Measurements from ENCODE around the gene TMEM143. TPM values are rescaled to one million over a fixed set of nuclear protein-coding genes. Genes with fewer than 3 reads are reported as not detected.
A peak's percentile ranks its signal among the peaks of the same experiment; 100 is the strongest.
"Not testable (repeated sequence)": the region's sequence is repeated elsewhere in the genome, so short reads cannot be mapped to it uniquely, and the experiment has no call there.

Gene TMEM143
- total RNA-seq, 1 donor from 2014 or later: 14.4 TPM

- DNase-seq: peak; percentile 90
These were observed 33.6 kb downstream of the TMEM143 start for GRCh38 chr19:48330012-48330681.

DNA sequence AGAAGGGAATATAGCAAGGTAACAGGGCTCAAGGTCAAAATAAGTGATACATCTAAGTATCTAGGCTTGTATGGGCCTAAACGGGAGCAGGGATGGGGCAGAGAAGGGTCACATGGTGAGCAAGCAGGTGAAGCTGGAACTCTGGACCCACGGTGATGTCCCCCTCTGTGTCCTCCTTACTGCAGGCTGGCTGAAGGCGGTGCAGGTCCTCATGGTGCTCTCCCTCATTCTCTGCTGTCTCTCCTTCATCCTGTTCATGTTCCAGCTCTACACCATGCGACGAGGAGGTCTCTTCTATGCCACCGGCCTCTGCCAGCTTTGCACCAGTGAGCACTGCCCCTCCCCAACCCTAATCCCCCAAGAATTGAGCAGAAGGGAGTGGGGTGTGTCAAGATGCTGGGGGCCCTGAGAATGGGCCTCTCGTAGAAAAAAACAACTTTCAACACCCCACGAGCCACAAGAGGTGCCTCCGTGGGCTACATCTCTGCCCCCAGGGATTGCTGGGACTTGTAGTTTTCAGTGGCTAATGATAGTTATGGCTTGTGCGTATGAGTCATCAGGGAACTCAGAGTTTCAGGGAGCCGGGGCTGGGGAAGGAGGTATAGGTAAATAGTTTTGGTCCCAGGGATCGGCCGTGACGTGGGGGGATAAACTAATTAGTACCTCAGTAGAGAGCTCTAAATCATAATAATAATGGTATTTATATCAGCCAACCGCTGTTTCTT lies 34.4 kb downstream of the TMEM143 start:
- no peak for DNase-seq

- peak; percentile 96 for DNase-seq
These were observed 38.4 kb downstream of the TMEM143 start, which contains the start of gene EMP3 for GRCh38 chr19:48325265-48325910. Gene EMP3 (plus strand): TSS chr19:48325552. CDS start chr19:48326845, 1,293 bp downstream.

GRCh38 chr19:48321622-48322591 lies 41.8 kb downstream of the TMEM143 start:
- DNase-seq: peak; percentile 99

- DNase-seq: peak; percentile 98
These were observed 42.4 kb downstream of the TMEM143 start for GRCh38 chr19:48321372-48321621.

DNA sequence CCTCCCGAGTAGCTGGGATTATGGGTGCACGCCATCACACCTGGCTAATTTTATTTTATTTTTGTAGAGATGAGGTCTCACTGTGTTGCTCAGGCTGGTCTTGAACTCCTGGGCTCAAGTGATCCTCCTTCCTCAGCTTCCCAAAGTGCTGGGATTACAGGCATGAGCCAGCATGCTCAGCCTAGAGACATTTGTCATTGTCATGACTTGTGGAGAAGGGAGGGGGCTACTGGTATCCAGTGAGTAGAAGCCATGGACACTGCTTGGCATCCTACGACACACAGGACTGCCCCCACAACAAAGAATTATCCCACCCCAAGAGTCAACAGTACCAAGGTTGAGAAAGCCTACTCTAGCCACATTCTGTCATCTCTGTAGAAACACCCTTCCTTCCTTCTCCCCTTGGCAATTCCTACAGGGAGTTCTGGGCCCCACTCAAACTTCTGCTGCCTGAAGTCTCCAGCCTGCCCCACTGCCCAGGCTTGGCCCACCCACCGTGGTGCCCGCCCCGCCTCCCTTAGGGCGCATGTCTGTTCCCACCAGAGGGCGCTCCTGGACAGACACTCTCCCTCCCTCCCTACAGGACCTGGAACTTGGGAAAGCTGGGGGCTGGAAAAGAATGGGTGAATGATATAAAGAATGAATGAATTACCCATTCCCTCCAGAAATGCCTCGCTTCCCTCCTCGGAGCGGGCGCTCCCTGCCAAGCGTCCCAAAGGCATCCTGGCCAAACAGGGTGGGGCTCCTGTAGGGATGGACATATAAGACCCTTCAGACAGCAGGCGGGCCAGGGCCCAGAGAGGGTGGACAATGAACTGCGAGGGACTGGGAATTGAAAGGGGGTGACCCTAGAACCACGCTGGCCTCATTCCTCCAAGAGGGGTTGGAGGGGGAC lies 43.8 kb downstream of the TMEM143 start:
- peak; percentile 87 for DNase-seq

- no peak for DNase-seq
These were observed 45.3 kb downstream of the TMEM143 start for GRCh38 chr19:48318286-48318987.

GRCh38 chr19:48317708-48317960 lies 46.1 kb downstream of the TMEM143 start:
- not testable (repeated sequence) for DNase-seq

- DNase-seq: no peak
These were observed 48.0 kb downstream of the TMEM143 start for GRCh38 chr19:48315712-48316111.

GRCh38 chr19:48311384-48311783 lies 52.4 kb downstream of the TMEM143 start:
- no peak for DNase-seq

- no peak for DNase-seq
These were observed 53.5 kb downstream of the TMEM143 start for GRCh38 chr19:48310227-48310626.

DNA sequence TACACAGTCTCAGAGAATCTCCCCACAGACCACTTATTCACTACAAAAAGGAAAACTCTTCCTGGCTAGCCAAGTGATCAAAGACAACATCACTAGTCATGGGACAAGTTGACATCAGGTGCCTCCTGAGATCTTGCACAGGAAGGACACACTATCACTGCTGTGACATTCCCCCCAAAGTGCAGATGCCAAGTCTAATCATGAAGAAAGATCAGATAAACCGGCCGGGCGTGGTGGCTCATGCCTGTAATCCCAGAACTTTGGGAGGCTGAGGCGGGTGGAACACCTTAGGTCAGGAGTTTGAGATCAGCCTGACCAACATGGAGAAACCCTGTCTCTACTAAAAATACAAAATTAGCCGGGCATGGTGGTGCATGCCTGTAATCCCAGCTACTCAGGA lies 54.0 kb downstream of the TMEM143 start:
- not testable (repeated sequence) for DNase-seq

- peak; percentile 77 for DNase-seq
These were observed 54.8 kb downstream of the TMEM143 start for GRCh38 chr19:48308631-48309586.

DNA sequence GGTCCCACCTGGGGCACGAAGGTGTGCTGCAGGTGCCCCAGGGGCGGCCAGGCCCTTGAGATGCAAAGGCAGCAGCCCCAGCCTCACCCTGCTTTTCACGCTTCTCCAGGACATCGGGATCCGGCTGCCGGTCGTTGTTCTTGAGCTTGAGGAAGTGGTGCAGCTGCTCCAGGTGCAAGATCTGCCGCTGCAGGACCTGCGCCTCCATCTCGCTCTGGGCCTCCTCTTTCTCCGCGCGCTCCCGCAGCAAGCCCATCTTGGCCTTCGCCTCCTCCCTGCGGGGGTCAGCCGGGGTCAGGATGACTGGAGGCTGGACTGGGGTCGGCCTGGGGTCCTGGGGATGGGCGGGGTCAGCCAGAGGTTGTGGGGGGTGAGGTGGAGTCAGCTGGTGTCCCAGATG lies 59.9 kb downstream of the TMEM143 start:
- DNase-seq: no peak

DNA sequence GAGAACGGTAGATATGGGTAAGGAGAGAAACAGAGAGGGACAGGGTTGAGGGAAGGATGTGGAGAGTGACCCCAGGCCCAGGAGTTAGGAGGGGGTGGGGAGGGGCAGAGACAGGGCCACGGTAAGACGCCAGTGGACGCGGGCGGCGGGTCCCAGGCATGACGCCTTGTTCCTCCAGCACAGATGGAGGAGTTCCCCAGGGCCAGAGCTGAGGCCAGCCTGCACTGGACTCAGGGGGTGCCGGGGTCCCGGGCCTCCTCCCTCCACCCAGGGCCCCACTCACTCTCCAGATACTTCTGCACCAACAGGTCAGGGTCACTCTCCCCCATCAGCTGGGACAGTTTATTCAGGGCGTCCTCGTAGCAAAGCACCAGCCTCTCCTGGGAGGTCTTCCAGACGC lies 60.4 kb downstream of the TMEM143 start:
- DNase-seq: no peak

DNA sequence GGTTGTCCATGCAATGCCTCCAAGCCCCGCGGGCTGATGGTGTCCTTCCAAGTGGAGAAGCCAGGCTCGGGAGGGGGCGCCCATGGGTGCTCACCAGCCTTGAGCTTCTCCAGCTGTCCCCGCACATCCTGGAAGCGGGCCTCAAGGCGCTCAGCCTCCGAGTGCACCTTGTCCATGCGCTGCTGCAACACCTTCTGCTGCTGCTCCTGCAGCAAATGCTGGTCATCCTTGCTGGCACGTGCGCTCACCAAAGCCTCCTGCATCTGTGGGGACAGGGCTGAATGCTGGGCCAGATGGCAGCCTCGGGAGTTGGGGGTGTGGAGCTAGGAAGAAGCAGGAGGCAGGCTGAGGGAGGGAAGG lies 61.2 kb downstream of the TMEM143 start:
- DNase-seq: no peak

DNA sequence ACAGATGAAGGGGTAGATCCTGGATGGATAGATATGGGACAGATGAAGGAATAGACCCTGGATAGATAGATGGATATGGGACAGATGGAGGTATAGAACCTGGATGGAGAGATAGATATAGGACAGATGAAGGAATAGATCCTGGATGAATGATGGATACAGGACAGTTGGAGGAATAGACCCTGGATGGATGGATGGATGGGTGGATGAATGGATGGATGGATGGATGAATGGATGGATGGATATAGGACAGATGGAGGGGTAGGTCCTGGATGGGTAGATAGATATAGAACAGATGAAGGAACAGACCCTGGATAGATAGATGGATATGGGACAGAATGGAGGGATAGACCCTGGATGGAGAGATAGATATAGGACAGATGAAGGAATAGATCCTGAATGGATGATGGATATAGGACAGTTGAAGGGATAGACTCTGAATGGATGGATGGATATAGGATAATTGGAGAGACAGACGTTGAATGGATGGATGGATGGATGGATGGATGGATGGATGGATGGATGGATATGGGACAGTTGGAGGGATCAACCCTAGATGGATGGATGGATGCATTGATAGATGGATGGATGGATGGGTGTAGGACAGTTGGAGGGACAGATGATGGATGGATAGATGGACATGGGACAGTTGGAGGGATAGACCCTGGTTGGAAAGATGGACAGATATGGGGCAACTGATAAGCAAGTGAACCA lies 61.7 kb downstream of the TMEM143 start:
- no peak for DNase-seq

- no peak for DNase-seq
These were observed 65.8 kb downstream of the TMEM143 start for GRCh38 chr19:48297975-48298374.

Measured in tongue (tissue), 2 donors.